Bronchial epithelial cell (primary cell): ENCODE data around the gene PCDHA1. TPM values are rescaled to one million over a fixed set of nuclear protein-coding genes. Genes with fewer than 3 reads are reported as not detected.
A peak's percentile ranks its signal among the peaks of the same experiment; 100 is the strongest.
"Not testable (repeated sequence)": the region's sequence is repeated elsewhere in the genome, so short reads cannot be mapped to it uniquely, and the experiment has no call there.

Experiments used
- DNase-seq: peaks from one replicate; pipeline ENCODE4 v3.0.0-alpha.2; 2010; ENCODE audit warnings: low read depth
- FAIRE-seq: peaks from 2 replicates; lab custom pipeline; 2011; peaks lifted over from hg19 to GRCh38; lab: Jason Lieb, UNC
- H3K27me3 ChIP-seq: 2 replicates; pipeline ENCODE4 v1.5.1; 2011; ENCODE audit warnings: low read length; ENCODE audit not compliant: control insufficient read depth, insufficient read depth
- H3K36me3 ChIP-seq: 2 replicates; pipeline ENCODE4 v1.5.1; 2011; ENCODE audit warnings: low read length; ENCODE audit not compliant: control insufficient read depth, insufficient read depth
- H3K4me3 ChIP-seq: 2 replicates; pipeline ENCODE4 v1.5.1; 2011; ENCODE audit warnings: mild to moderate bottlenecking, low read depth, low read length, control low read depth
- total RNA-seq: library from RNA; depleted of rRNA; stranded (reverse); fragments of >200 nt; gene quantifications from 2 replicates; pipeline ENCODE4 v1.2.1, GENCODE V29; 2014
- TF ChIP-seq, protein P1 (sequence below): IDR thresholded peaks from 2 replicates; pipeline ENCODE4 v1.5.1; 2011; ENCODE audit warnings: mild to moderate bottlenecking, moderate library complexity, low read length, control low read depth, inconsistent platforms; ENCODE audit not compliant: insufficient read depth, severe bottlenecking

PCDHA1 gene
- total RNA-seq, 1 donor from 2014 or later = under 0.01 TPM

GRCh38 chr5:140833993-140834392 is 48.1 kb downstream of the PCDHA1 start, which contains the start of gene PCDHA7:
TSS of gene PCDHA7 (plus strand) at chr5:140834269. CDS start at chr5:140834384, 115 bp downstream.
- Histone ChIP-seq H3K4me3 (no peak within 1 kb of the TSS), H3K36me3 (no peaks in the 10 kb centered on the region), H3K27me3 (no peaks in the 10 kb centered on the region)
- DNase-seq (peak; percentile 10), FAIRE-seq (no peak)
- TF ChIP-seq, protein P1, sequence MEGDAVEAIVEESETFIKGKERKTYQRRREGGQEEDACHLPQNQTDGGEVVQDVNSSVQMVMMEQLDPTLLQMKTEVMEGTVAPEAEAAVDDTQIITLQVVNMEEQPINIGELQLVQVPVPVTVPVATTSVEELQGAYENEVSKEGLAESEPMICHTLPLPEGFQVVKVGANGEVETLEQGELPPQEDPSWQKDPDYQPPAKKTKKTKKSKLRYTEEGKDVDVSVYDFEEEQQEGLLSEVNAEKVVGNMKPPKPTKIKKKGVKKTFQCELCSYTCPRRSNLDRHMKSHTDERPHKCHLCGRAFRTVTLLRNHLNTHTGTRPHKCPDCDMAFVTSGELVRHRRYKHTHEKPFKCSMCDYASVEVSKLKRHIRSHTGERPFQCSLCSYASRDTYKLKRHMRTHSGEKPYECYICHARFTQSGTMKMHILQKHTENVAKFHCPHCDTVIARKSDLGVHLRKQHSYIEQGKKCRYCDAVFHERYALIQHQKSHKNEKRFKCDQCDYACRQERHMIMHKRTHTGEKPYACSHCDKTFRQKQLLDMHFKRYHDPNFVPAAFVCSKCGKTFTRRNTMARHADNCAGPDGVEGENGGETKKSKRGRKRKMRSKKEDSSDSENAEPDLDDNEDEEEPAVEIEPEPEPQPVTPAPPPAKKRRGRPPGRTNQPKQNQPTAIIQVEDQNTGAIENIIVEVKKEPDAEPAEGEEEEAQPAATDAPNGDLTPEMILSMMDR = no peak

DNA sequence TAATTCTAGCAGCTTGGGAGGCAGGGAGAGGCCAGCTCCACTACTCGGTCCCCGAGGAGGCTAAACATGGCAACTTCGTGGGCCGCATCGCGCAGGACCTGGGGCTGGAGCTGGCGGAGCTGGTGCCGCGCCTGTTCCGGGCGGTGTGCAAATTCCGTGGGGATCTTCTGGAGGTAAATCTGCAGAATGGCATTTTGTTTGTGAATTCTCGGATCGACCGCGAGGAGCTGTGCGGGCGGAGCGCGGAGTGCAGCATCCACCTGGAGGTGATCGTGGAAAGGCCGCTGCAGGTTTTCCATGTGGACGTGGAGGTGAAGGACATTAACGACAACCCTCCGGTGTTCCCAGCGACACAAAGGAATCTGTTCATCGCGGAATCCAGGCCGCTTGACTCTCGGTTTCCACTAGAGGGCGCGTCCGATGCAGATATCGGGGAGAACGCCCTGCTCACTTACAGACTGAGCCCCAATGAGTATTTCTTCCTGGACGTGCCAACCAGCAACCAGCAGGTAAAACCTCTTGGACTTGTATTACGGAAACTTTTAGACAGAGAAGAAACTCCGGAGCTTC is 48.6 kb downstream of the PCDHA1 start:
- not testable (repeated sequence) for DNase-seq, H3K36me3 ChIP-seq, H3K4me3 ChIP-seq, H3K27me3 ChIP-seq
- peak; percentile 94 for FAIRE-seq

DNA sequence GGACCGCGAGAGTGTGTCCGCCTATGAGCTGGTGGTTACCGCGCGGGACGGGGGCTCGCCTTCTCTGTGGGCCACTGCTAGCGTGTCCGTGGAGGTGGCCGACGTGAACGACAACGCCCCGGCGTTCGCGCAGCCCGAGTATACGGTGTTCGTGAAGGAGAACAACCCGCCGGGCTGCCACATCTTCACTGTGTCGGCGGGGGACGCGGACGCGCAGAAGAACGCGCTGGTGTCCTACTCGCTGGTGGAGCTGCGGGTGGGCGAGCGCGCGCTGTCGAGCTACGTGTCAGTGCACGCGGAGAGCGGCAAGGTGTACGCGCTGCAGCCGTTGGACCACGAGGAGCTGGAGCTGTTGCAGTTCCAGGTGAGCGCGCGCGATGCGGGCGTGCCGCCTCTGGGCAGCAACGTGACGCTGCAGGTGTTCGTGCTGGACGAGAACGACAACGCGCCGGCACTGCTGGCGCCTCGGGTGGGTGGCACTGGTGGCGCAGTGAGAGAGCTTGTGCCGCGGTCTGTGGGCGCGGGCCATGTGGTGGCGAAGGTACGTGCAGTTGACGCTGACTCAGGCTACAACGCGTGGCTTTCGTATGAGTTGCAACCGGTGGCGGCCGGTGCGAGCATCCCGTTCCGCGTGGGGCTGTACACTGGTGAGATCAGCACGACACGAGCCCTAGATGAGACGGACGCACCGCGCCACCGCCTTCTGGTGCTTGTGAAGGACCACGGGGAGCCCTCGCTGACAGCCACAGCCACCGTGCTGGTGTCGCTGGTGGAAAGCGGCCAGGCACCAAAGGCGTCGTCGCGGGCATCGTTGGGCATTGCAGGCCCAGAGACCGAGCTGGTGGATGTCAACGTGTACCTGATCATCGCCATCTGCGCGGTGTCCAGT is 49.9 kb downstream of the PCDHA1 start:
- DNase-seq (no peak), FAIRE-seq (no peak)
- Histone ChIP-seq H3K27me3 (no peaks in the 10 kb centered on the region), H3K4me3 (no peak overlapping the region), H3K36me3 (no peaks in the 10 kb centered on the region)
- TF ChIP-seq, protein P1 = no peak

GRCh38 chr5:140840978-140841962 is 55.3 kb downstream of the PCDHA1 start, which contains the start of gene PCDHA8:
TSS of gene PCDHA8 (plus strand) at chr5:140841187. CDS start at chr5:140841322, 135 bp downstream.
- no peak for DNase-seq
- H3K27me3 ChIP-seq = no peaks in the 10 kb centered on the region
- TF ChIP-seq, protein P1 = no peak
- H3K36me3 ChIP-seq = no peaks in the 10 kb centered on the region
- no peak for FAIRE-seq
- no peak within 1 kb of the TSS for H3K4me3 ChIP-seq

DNA sequence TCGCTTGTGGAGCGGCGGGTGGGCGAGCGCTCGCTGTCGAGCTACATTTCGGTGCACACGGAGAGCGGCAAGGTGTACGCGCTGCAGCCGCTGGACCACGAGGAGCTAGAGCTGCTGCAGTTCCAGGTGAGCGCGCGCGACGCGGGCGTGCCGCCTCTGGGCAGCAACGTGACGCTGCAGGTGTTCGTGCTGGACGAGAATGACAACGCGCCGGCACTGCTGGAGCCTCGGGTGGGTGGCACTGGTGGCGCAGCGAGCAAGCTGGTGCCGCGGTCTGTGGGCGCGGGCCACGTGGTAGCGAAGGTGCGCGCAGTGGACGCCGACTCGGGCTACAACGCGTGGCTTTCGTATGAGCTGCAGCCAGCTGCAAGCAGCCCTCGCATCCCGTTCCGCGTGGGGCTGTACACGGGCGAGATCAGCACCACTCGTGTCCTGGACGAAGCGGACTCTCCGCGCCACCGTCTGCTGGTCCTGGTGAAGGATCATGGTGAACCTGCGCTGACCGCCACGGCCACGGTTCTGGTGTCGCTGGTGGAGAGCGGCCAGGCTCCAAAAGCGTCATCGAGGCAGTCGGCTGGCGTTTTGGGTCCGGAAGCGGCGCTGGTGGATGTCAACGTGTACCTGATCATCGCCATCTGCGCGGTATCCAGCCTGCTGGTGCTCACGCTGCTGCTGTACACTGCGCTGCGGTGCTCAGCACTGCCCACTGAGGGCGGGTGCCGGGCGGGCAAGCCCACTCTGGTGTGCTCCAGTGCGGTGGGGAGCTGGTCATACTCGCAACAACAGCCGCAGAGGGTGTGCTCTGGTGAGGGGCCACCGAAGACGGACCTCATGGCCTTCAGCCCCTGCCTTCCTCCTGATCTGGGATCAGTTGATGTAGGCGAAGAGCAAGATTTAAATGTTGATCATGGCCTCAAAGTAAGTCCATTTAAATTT is 57.1 kb downstream of the PCDHA1 start:
- Histone ChIP-seq H3K27me3 (no peaks in the 10 kb centered on the region), H3K4me3 (no peak overlapping the region), H3K36me3 (no peaks in the 10 kb centered on the region)
- TF ChIP-seq, protein P1 = no peak
- DNase-seq (no peak), FAIRE-seq (no peak)

GRCh38 chr5:140848139-140849102 is 62.5 kb downstream of the PCDHA1 start, which contains the start of gene PCDHA9:
TSS of gene PCDHA9 (plus strand) at chr5:140848382. CDS start at chr5:140848496, 114 bp downstream.
- not testable (repeated sequence) for FAIRE-seq

DNA sequence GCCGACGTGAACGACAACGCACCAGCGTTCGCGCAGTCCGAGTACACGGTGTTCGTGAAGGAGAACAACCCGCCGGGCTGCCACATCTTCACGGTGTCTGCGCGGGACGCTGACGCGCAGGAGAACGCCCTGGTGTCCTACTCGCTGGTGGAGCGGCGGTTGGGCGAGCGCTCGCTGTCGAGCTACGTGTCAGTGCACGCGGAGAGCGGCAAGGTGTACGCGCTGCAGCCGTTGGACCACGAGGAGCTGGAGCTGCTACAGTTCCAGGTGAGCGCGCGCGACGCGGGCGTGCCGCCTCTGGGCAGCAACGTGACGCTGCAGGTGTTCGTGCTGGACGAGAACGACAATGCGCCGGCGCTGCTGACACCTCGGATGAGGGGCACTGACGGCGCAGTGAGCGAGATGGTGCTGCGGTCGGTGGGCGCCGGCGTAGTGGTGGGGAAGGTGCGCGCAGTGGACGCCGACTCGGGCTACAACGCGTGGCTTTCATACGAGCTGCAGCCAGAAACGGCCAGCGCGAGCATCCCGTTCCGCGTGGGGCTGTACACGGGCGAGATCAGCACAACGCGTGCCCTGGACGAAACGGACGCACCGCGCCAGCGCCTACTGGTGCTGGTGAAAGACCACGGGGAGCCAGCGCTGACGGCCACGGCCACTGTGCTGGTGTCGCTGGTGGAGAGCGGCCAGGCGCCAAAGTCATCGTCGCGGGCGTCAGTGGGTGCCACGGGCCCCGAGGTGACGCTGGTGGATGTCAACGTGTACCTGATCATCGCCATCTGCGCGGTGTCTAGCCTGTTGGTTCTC is 64.1 kb downstream of the PCDHA1 start:
- not testable (repeated sequence) for DNase-seq, H3K36me3 ChIP-seq, H3K27me3 ChIP-seq, H3K4me3 ChIP-seq, FAIRE-seq

More at GRCh38 chr5:140848139-140849102, 62.5 kb downstream of the PCDHA1 start, which contains the start of gene PCDHA9:
- DNase-seq, H3K36me3 ChIP-seq, H3K4me3 ChIP-seq, H3K27me3 ChIP-seq: not testable (repeated sequence)
